ENCODE results near the gene MRPL55.

The MRPL55 gene

DNA sequence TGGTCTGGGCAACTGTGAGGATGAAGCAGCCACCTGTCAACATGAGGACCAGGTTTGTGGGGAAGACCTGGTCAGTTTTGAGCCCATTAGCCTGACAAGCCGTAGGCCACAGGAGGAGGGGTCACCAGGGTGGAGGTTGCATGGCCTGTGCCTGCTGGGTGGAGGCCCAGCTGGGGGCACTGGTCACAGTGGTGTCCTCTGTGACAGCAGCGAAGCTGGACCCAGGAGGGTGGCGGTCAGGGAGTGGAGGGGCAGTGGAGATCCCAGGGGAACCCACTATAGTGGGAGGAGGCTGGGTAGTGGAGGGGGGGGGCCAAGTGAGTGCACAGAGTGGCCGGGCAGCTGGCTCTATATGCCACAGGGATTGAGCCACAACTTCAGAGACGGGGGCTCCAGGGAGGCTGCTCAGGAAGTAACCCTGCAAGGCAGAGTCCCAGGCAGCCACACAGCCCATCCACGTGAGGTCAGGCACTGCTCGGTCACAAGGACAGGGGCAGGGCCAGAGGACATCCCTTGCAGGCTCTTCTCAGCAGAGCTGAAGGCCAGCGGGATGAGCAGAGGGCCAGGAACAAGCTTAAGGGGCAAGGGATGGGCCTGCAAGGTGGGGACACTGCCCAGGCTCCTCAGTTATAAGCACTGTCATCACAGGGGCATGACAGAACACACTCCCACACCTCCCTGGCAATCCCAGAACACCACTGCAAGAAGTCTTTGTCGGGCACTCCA lies 3.7 kb downstream of the MRPL55 start:
- TF ChIP-seq POLR2AphosphoS5 (IDR thresholded peaks at IDR 0.05; ENCODE audit: low read depth, low read length), result no peak
- no peak; the same call in 1 of the 2 replicates for TF ChIP-seq POLR2A (IDR thresholded peaks at IDR 0.05; ENCODE audit: low read depth, low read length)
- no peak for TF ChIP-seq TAF1 (IDR thresholded peaks at IDR 0.05; ENCODE audit: borderline replicate concordance, low read depth, low read length)
- FAIRE-seq, result no peak

DNA sequence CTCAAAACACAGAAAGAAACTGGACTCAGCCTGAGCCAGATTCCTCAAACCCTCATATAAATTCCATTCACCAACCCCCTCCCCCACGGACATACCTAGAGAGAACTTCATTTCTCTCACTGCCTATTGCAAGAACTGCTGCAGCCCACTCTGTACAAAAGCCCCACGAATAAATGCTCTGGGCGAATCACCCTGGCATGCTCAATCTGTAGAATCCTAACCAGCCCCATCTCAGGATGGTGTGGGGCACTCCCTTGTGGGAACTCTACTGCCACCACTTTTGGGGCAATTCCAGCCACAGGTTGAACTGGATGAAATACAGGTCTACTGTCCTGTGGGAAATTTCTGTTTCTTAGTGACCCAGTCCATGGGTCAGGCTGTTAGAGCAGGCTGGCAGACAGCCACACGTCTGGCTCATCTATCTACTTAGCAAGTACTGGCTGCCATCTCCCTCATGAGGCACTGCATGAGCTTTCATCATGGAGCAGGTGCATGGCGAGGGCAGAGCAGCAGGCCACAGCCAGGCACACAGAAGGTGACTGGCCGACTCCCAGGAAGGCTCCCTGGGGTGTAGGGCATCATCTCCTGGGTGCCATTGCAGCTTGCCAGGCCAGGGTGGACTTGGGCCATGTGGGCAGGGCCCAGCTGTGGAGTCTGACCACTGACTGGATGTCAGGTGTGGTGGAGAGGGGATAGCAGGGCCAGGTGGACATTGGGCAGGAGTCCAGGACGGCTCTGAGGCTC lies 4.4 kb downstream of the MRPL55 start:
- TF ChIP-seq POLR2A (IDR thresholded peaks at IDR 0.05; ENCODE audit: low read depth, low read length) (0 out of 2 replicates have a peak, but pooled peaks have one; percentile 17), TAF1 (IDR thresholded peaks at IDR 0.05; ENCODE audit: borderline replicate concordance, low read depth, low read length) (no peak)
- no peak for DNase-seq (ENCODE audit: insufficient read length)
- FAIRE-seq, result no peak

More for the DNA sequence above, 3.7 kb downstream of the MRPL55 start:
- DNase-seq (ENCODE audit: insufficient read length), result no peak

DNA sequence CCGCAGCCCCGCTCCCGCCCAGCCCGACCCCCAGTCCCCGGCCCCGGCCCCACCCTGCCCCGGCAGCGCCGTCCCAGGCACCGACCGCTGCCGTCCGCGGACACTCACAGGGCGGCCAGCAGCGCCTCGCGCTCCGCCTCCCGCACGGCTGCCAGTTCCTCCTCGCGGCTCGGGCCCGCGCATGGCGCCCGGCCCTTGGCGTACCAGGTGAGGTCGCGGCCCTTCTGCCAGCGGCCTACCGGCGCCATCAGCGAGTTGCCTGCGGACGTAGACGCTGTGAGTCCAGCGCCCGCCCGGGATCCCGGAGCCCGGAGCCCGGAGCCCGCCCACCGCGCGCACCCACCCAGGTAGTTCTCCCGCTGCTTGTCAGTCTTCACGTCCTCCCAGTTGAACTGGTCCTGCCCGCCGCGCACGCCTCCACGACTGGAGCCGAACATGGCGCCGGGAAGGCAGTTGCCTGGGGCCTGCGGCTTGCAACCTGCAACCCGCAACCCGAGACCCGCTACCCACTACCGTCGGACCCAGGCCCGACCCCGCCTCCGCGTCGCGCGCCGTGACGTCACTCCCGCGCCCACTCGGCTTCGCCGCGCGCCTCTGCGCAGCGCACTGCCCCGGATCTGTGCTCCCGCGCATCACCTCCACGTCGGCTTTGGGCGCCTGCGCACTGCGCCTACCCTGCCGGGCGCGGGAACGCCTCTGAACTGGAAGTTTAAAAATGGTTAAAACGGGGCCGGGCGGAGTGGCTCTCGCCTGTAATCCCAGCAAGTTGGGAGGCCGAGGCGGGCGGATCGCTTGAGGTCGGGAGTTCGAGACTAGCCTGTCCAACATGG lies 6.1 kb downstream of the MRPL55 start, which contains the start of gene C1orf35:
TSS of gene C1orf35 (minus strand) at position 535 of the 830 bp plus-strand sequence. CDS start at position 437, 98 bp downstream.
- TF ChIP-seq POLR2AphosphoS5 (IDR thresholded peaks at IDR 0.05; ENCODE audit: low read depth, low read length) (0 out of 2 replicates have a peak, but pooled peaks have one; percentile 38), TAF1 (IDR thresholded peaks at IDR 0.05; ENCODE audit: borderline replicate concordance, low read depth, low read length) (no peak; the same call in 1 of the 2 replicates), POLR2A (IDR thresholded peaks at IDR 0.05; ENCODE audit: low read depth, low read length) (peak; percentile 60; the same call in 1 of the 2 replicates)
- DNase-seq (ENCODE audit: insufficient read length), result peak; percentile 99
- peak; percentile 99 for FAIRE-seq

DNA sequence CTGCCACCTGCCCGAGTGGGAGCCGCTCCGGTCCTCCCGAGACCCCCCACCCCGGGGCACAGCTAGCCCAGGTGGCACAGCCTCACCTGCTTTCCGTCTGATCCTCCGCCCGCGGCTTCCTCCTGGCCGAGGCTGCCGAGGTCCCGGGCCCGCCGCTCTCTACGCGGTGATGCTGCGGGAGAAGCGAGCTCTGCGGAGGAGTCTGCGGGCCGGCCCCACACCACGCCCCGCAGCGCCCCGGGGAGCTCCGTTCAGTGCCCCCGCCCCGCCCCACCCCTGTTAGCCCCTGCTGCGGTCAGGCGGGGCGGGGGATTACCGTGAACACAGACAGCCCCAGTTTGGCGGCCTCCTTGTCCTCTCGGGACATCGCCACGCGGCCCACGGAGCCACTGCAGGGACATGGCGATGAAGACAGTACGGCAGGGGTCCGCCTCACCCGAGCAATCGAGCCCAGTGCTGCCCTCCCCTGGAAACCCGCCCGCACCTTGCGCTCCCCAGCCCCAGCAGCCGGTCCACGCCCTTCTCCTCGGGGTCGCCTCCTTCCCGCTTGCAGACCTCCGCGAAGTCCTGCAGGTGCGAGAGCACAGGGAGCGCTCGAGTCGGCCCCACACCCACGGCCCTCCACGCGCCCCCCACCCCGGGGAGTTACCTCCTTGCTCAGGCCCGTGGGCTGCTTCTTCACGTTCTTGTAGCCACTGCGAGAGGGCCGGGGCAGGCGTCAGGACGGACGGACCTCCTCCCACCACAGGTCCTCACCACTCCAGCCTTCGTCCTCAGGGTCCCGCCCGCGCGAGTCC lies 6.9 kb downstream of the MRPL55 start:
- FAIRE-seq (no peak), DNase-seq (ENCODE audit: insufficient read length) (peak; percentile 68)
- TF ChIP-seq POLR2AphosphoS5 (IDR thresholded peaks at IDR 0.05; ENCODE audit: low read depth, low read length) (no peak), POLR2A (IDR thresholded peaks at IDR 0.05; ENCODE audit: low read depth, low read length) (no peak), TAF1 (IDR thresholded peaks at IDR 0.05; ENCODE audit: borderline replicate concordance, low read depth, low read length) (no peak)

DNA sequence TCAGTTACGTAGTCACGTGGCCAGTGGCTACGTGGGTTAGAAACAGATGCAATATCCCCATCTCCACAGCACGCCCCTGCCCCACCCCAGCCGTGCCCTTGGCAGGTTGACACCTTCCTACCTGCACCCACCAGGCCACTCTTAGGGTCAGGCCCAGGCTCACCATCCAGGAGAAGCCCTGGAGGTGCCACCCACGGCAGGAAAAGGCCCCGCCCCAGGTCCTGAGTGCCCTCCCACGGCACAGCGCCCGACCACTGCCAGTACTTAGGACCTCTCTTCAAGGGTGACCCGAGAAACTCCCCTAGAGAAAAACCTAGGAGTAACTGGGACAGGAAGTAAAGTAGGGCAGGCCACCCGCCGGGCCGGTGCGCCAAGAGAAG lies 7.5 kb downstream of the MRPL55 start:
- DNase-seq (ENCODE audit: insufficient read length) (no peak), FAIRE-seq (no peak)
- TF ChIP-seq POLR2A (IDR thresholded peaks at IDR 0.05; ENCODE audit: low read depth, low read length) (no peak), TAF1 (IDR thresholded peaks at IDR 0.05; ENCODE audit: borderline replicate concordance, low read depth, low read length) (no peak), POLR2AphosphoS5 (IDR thresholded peaks at IDR 0.05; ENCODE audit: low read depth, low read length) (no peak)

DNA sequence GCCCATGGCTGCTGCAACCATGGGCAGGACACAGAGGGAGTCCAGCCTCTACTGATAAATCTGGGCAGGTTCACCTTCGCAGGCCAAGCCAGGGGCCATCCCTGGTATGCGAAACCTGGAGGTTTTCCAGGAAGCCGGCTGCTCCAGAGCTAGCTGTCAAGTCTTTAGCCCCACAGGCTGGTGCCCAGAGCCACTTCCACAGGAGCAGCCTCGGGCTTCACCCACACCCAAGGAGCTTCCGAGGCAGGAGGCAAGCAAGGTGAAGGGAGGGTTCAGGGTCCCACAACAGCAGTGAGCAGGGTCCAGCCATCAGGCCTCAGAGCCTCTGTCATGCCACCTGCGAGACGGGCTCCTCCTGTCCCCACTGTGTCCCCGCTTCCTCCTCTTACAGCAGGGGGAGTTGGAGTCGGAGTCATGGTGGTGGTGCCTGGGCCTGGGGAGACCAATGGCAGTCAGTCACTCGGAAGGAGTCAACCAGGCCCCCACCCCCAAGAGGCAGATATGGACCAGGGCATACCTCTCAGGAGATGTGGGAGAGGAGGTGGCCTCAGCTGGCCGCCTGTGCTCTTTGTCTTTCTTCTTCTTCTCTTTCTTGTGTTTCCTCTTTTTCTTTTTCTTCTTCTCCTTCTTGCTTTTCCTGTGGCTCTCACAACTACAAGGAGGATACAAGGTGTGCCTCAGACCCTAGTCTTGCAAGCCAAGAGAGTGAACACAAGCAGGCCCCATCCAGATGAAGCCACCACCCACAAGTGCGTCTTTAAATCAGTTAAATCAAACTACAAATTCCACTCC lies 8.1 kb downstream of the MRPL55 start:
- DNase-seq (ENCODE audit: insufficient read length), result no peak
- no peak for FAIRE-seq
- TF ChIP-seq POLR2A (IDR thresholded peaks at IDR 0.05; ENCODE audit: low read depth, low read length) (no peak), POLR2AphosphoS5 (IDR thresholded peaks at IDR 0.05; ENCODE audit: low read depth, low read length) (no peak; the same call in 1 of the 2 replicates), TAF1 (IDR thresholded peaks at IDR 0.05; ENCODE audit: borderline replicate concordance, low read depth, low read length) (no peak)

DNA sequence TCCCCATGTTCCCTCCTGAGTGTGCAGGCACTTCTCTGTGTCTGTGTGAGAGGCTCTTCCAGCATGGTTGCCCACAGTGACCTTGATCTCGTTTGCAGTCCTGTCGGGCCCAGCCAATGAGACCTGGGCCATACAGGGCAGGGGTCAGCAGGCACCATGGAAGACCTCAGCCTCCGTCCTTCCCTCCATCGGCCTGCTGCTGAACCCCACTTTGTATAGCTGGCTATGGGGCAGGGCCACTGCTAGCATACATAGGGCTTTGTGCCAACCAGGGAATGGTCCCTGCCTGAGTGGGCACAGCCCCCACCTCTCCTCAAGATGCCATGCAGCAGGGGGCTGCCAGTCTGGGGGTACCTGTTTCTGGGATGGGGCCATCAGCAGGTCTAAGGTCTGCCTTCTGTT lies 9.8 kb downstream of the MRPL55 start:
- no peak for DNase-seq (ENCODE audit: insufficient read length)

DNA sequence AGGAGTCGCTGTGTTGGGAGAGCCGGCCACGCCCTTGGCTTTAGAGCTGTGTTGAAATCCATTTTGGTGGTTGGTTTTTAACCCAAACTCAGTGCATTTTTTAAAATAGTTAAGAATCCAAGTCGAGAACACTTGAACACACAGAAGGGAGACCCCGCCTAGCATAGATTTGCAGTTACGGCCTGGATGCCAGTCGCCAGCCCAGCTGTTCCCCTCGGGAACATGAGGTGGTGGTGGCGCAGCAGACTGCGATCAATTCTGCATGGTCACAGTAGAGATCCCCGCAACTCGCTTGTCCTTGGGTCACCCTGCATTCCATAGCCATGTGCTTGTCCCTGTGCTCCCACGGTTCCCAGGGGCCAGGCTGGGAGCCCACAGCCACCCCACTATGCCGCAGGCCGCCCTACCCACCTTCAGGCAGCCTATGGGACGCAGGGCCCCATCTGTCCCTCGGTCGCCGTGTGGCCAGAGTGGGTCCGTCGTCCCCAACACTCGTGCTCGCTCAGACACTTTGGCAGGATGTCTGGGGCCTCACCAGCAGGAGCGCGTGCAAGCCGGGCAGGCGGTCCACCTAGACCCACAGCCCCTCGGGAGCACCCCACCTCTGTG lies 10.7 kb downstream of the MRPL55 start:
- DNase-seq (ENCODE audit: insufficient read length) (no peak), FAIRE-seq (no peak)
- TF ChIP-seq TAF1 (IDR thresholded peaks at IDR 0.05; ENCODE audit: borderline replicate concordance, low read depth, low read length) (no peak), POLR2AphosphoS5 (IDR thresholded peaks at IDR 0.05; ENCODE audit: low read depth, low read length) (peak; percentile 40; the same call in 1 of the 2 replicates), POLR2A (IDR thresholded peaks at IDR 0.05; ENCODE audit: low read depth, low read length) (no peak)

More for the DNA sequence above, 9.8 kb downstream of the MRPL55 start:
- TF ChIP-seq TAF1 (IDR thresholded peaks at IDR 0.05; ENCODE audit: borderline replicate concordance, low read depth, low read length), result no peak
- TF ChIP-seq POLR2A (IDR thresholded peaks at IDR 0.05; ENCODE audit: low read depth, low read length), result no peak
- no peak for TF ChIP-seq POLR2AphosphoS5 (IDR thresholded peaks at IDR 0.05; ENCODE audit: low read depth, low read length)
- FAIRE-seq, result no peak

DNA sequence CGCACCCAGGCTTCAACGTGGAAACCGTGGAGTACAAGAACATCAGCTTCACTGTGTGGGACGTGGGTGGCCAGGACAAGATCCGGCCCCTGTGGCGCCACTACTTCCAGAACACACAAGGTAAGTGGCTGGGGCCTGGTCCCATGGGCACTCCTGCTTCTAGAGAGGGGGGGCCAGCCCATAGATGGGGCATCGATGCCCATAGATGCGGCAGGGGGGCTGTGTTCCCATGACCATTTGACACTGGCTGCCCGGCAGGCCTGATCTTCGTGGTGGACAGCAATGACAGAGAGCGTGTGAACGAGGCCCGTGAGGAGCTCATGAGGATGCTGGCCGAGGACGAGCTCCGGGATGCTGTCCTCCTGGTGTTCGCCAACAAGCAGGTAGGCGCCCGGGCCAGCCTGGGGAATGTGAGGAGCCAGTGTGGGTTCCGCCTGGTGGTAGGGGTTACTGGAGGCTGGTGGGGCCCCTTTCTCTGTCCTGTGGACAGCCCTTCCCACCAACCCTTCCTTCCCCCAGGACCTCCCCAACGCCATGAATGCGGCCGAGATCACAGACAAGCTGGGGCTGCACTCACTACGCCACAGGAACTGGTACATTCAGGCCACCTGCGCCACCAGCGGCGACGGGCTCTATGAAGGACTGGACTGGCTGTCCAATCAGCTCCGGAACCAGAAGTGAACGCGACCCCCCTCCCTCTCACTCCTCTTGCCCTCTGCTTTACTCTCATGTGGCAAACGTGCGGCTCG lies 11.6 kb downstream of the MRPL55 start:
- TF ChIP-seq POLR2AphosphoS5 (IDR thresholded peaks at IDR 0.05; ENCODE audit: low read depth, low read length) (peak; percentile 41), TAF1 (IDR thresholded peaks at IDR 0.05; ENCODE audit: borderline replicate concordance, low read depth, low read length) (no peak), POLR2A (IDR thresholded peaks at IDR 0.05; ENCODE audit: low read depth, low read length) (no peak)
- no peak for DNase-seq (ENCODE audit: insufficient read length)

More for the DNA sequence above, 11.6 kb downstream of the MRPL55 start:
- FAIRE-seq, result no peak
